ENCODE data around the gene OSTF1. TPM values are rescaled to one million over a fixed set of nuclear protein-coding genes. Genes with fewer than 3 reads are reported as not detected.

Gene OSTF1
- total RNA-seq, 1 experiment from 2014 or later: 58.4 TPM

- no peak for DNase-seq
- peak overlapping the region; percentile 78 for H3K4me3 ChIP-seq
- peaks cover 59% of the 10 kb centered on the region for H3K79me2 ChIP-seq (ENCODE audit: low read depth)
- intact Hi-C loops (cut with micrococcal nuclease; ENCODE audit: unreplicated experiment): loop anchor here (2.0 to 10.0 kb wide), 6 partner anchors 21 to 1225 kb away; partner anchors contain the start of gene C9orf40
- POLR2A ChIA-PET (ENCODE audit: unreplicated experiment): interaction anchor here (1.0 kb wide), 1 partner anchor 1430 kb away, joined by 4 read pairs; no protein-coding TSS in a partner anchor
- peak overlapping the region; percentile 97 for H3K4me2 ChIP-seq
- no peaks in the 10 kb centered on the region for H3K9me2 ChIP-seq (ENCODE audit: insufficient read depth)
- 0 out of 2 replicates have a peak, but pooled peaks cover 4% of the 10 kb centered on the region for H4K20me1 ChIP-seq (ENCODE audit: insufficient read depth)
- H3F3A ChIP-seq (ENCODE audit: insufficient read depth, low read depth): peaks cover 25% of the 10 kb centered on the region
- peak overlapping the region; percentile 66; the same call in 1 of the 2 replicates for H3K27ac ChIP-seq
- peak overlapping the region; percentile 82 for H2AFZ ChIP-seq
- CTCF ChIA-PET: no interaction called here
- no peaks in the 10 kb centered on the region for H3K27me3 ChIP-seq (ENCODE audit: insufficient read depth, low read depth)
- TF ChIP-seq EZH2 (IDR thresholded peaks at IDR 0.05; ENCODE audit: low read depth) (no peak), CTCF (conservative IDR thresholded peaks at IDR 0.05) (no peak)
- no TSS peak for BruUV-seq (replicated peaks)
- H3K4me1 ChIP-seq (replicated peaks; ENCODE audit: insufficient read depth): peaks cover 23% of the 10 kb centered on the region
- H3K36me3 ChIP-seq (ENCODE audit: low read depth): no peaks in the 10 kb centered on the region
- H3K9me3 ChIP-seq (ENCODE audit: insufficient read depth, low read depth): no peaks in the 10 kb centered on the region
These were observed 1.1 kb downstream of the OSTF1 start for GRCh38 chr9:75089373-75089766.

- BruUV-seq (replicated peaks): no TSS peak
- Histone ChIP-seq H3K9me2 (ENCODE audit: insufficient read depth) (no peaks in the 10 kb centered on the region), H3K27ac (no peak overlapping the region), H3F3A (ENCODE audit: insufficient read depth, low read depth) (peaks cover 25% of the 10 kb centered on the region), H3K9me3 (ENCODE audit: insufficient read depth, low read depth) (no peaks in the 10 kb centered on the region), H3K4me2 (peak overlapping the region; percentile 97), H3K4me3 (peak overlapping the region; percentile 78; the same call in 1 of the 2 replicates), H4K20me1 (ENCODE audit: insufficient read depth) (0 out of 2 replicates have a peak, but pooled peaks cover 4% of the 10 kb centered on the region), H3K36me3 (ENCODE audit: low read depth) (no peaks in the 10 kb centered on the region), H2AFZ (no peak overlapping the region), H3K27me3 (ENCODE audit: insufficient read depth, low read depth) (no peaks in the 10 kb centered on the region), H3K79me2 (ENCODE audit: low read depth) (peaks cover 69% of the 10 kb centered on the region), H3K4me1 (replicated peaks; ENCODE audit: insufficient read depth) (peaks cover 34% of the 10 kb centered on the region)
- intact Hi-C loops (cut with micrococcal nuclease; ENCODE audit: unreplicated experiment): no loop called here
- ChIA-PET POLR2A (ENCODE audit: unreplicated experiment) (no interaction called here), CTCF (no interaction called here)
- no peak for DNase-seq
- TF ChIP-seq CTCF (conservative IDR thresholded peaks at IDR 0.05) (no peak), EZH2 (IDR thresholded peaks at IDR 0.05; ENCODE audit: low read depth) (no peak)
These were observed 2.3 kb downstream of the OSTF1 start for GRCh38 chr9:75090579-75090978.

GRCh38 chr9:75092766-75093165 lies 4.5 kb downstream of the OSTF1 start:
- H3K9me3 ChIP-seq (ENCODE audit: insufficient read depth, low read depth): no peaks in the 10 kb centered on the region
- no peaks in the 10 kb centered on the region for H3K9me2 ChIP-seq (ENCODE audit: insufficient read depth)
- no peak overlapping the region for H3K4me2 ChIP-seq
- peaks cover 25% of the 10 kb centered on the region for H3K4me1 ChIP-seq (replicated peaks; ENCODE audit: insufficient read depth)
- no peaks in the 10 kb centered on the region for H3K27me3 ChIP-seq (ENCODE audit: insufficient read depth, low read depth)
- ChIA-PET POLR2A (ENCODE audit: unreplicated experiment) (no interaction called here), CTCF (interaction anchor here (0.7 kb wide), 1 partner anchor 157 kb away, joined by 5 read pairs; no protein-coding TSS in a partner anchor)
- H3K27ac ChIP-seq: no peak overlapping the region
- H3K4me3 ChIP-seq: no peak overlapping the region
- H3K36me3 ChIP-seq (ENCODE audit: low read depth): no peaks in the 10 kb centered on the region
- intact Hi-C loops (cut with micrococcal nuclease; ENCODE audit: unreplicated experiment): no loop called here
- H3K79me2 ChIP-seq (ENCODE audit: low read depth): peaks cover 75% of the 10 kb centered on the region
- H2AFZ ChIP-seq: no peak overlapping the region
- no peak for DNase-seq
- H3F3A ChIP-seq (ENCODE audit: insufficient read depth, low read depth): peaks cover 16% of the 10 kb centered on the region
- BruUV-seq (replicated peaks): no TSS peak
- H4K20me1 ChIP-seq (ENCODE audit: insufficient read depth): 0 out of 2 replicates have a peak, but pooled peaks cover 4% of the 10 kb centered on the region
- TF ChIP-seq EZH2 (IDR thresholded peaks at IDR 0.05; ENCODE audit: low read depth): no peak
- TF ChIP-seq CTCF (conservative IDR thresholded peaks at IDR 0.05): no peak
